Mesenchymal stem cell (in vitro differentiated cells and primary cell): Measurements from ENCODE around the gene MACROD2.

Experiments used
- DNase-seq: peaks from one replicate; pipeline ENCODE4 v3.0.0-alpha.2; 2013
- H2AFZ ChIP-seq: one replicate; pipeline ENCODE4 v1.6.1; 2013; ENCODE audit warnings: low read depth, mild to moderate bottlenecking, control low read depth, inconsistent platforms, low read length, moderate library complexity
- H2AK5ac ChIP-seq: 2 replicates; pipeline ENCODE4 v1.6.1; 2013; ENCODE audit warnings: low read length, moderate library complexity, mild to moderate bottlenecking, inconsistent platforms; ENCODE audit not compliant: severe bottlenecking
- H2BK120ac ChIP-seq: one replicate; pipeline ENCODE4 v1.6.1; 2013; ENCODE audit warnings: low read depth, mild to moderate bottlenecking, inconsistent platforms, low read length, moderate library complexity
- H2BK12ac ChIP-seq, 2 experiments: one replicate each; pipeline ENCODE4 v1.6.1; 2013; ENCODE audit warnings: inconsistent platforms in 2 of 2, low read length in 2 of 2, mild to moderate bottlenecking in 2 of 2, moderate library complexity in 2 of 2, control low read depth in 1 of 2
- H2BK15ac ChIP-seq: one replicate; pipeline ENCODE4 v1.6.1; 2013; ENCODE audit warnings: mild to moderate bottlenecking, low read depth, inconsistent platforms; ENCODE audit not compliant: poor library complexity, severe bottlenecking
- H2BK5ac ChIP-seq: 2 replicates; pipeline ENCODE4 v1.6.1; 2013; ENCODE audit warnings: low read depth, mild to moderate bottlenecking, low read length, control low read depth, inconsistent platforms; ENCODE audit not compliant: poor library complexity, severe bottlenecking
- H3K14ac ChIP-seq, 2 experiments: one replicate each; pipeline ENCODE4 v1.6.1; 2013; ENCODE audit warnings: inconsistent platforms in 2 of 2, low read length in 2 of 2, control low read depth in 1 of 2, mild to moderate bottlenecking in 1 of 2, moderate library complexity in 1 of 2
- H3K18ac ChIP-seq, 2 experiments: one replicate each; pipeline ENCODE4 v1.6.1; 2013; ENCODE audit warnings: inconsistent platforms in 2 of 2, low read length in 2 of 2, control low read depth in 1 of 2, low read depth in 1 of 2, mild to moderate bottlenecking in 1 of 2
- H3K23ac ChIP-seq, 2 experiments: one replicate each; pipeline ENCODE4 v1.6.1; 2013; ENCODE audit warnings: inconsistent platforms in 2 of 2, low read length in 2 of 2, mild to moderate bottlenecking in 2 of 2, moderate library complexity in 2 of 2, control low read depth in 1 of 2
- H3K27ac ChIP-seq: 2 replicates; pipeline ENCODE4 v1.5.1; 2013; ENCODE audit warnings: mild to moderate bottlenecking, moderate library complexity, low read length, control low read depth, inconsistent platforms; ENCODE audit not compliant: poor library complexity, severe bottlenecking
- H3K27me3 ChIP-seq, 2 experiments: 2 replicates each; pipeline versions ENCODE4 v1.6.1 to v1.7.0; 2013; ENCODE audit warnings: low read length in 2 of 2, mild to moderate bottlenecking in 2 of 2, moderate library complexity in 2 of 2, control low read depth in 1 of 2, inconsistent platforms in 1 of 2; ENCODE audit not compliant: control insufficient read depth in 1 of 2, insufficient read depth in 1 of 2
- H3K36me3 ChIP-seq, 2 experiments: 2 replicates each; pipeline versions ENCODE4 v1.6.1 to v1.7.0; 2013; ENCODE audit warnings: low read length in 2 of 2, control low read depth in 1 of 2, inconsistent platforms in 1 of 2, low read depth in 1 of 2, mild to moderate bottlenecking in 1 of 2; ENCODE audit not compliant: insufficient read depth in 2 of 2, control insufficient read depth in 1 of 2
- H3K4ac ChIP-seq, 2 experiments: one replicate each; pipeline ENCODE4 v1.6.1; 2013; ENCODE audit warnings: inconsistent platforms in 2 of 2, low read length in 2 of 2, mild to moderate bottlenecking in 2 of 2, moderate library complexity in 2 of 2, control low read depth in 1 of 2, low read depth in 1 of 2
- H3K4me1 ChIP-seq: 2 replicates; pipeline ENCODE4 v1.6.1; 2013; ENCODE audit warnings: low read depth, low read length, control low read depth; ENCODE audit not compliant: control insufficient read depth, insufficient read depth
- H3K4me2 ChIP-seq: 2 replicates; pipeline ENCODE4 v1.6.1; 2013; ENCODE audit warnings: low read length, mild to moderate bottlenecking, inconsistent platforms; ENCODE audit not compliant: poor library complexity, severe bottlenecking
- H3K4me3 ChIP-seq, 2 experiments: 2 replicates each; pipeline versions ENCODE4 v1.5.1 to v1.7.0; 2013; ENCODE audit warnings: low read length in 2 of 2, mild to moderate bottlenecking in 2 of 2, control low read depth in 1 of 2, low read depth in 1 of 2; ENCODE audit not compliant: insufficient read depth in 1 of 2
- H3K79me1 ChIP-seq: replicated peaks from 2 replicates; pipeline ENCODE4 v1.6.1; 2013; ENCODE audit warnings: mild to moderate bottlenecking, control low read depth, low read length, inconsistent platforms; ENCODE audit not compliant: poor library complexity, severe bottlenecking
- H3K9ac ChIP-seq: 2 replicates; pipeline ENCODE4 v1.7.0; 2013; ENCODE audit warnings: mild to moderate bottlenecking, low read length, moderate library complexity
- H3K9me3 ChIP-seq: 2 replicates; pipeline ENCODE4 v1.7.0; 2013; ENCODE audit warnings: mild to moderate bottlenecking, low read length; ENCODE audit not compliant: control insufficient read depth
- H4K8ac ChIP-seq: one replicate; pipeline ENCODE4 v1.6.1; 2013; ENCODE audit warnings: inconsistent platforms, mild to moderate bottlenecking, low read length, moderate library complexity
- H4K91ac ChIP-seq: one replicate; pipeline ENCODE4 v1.6.1; 2013; ENCODE audit warnings: mild to moderate bottlenecking, low read length, inconsistent platforms
- WGBS: methylation state at CpG from one replicate; pipeline ENCODE4 v1.1.7; 2013; ENCODE audit warnings: mixed read lengths; 5-methylcytosine and 5-hydroxymethylcytosine counted together

Gene MACROD2

GRCh38 chr20:14203657-14204056 lies 208.3 kb downstream of the MACROD2 start:
- no peak overlapping the region for H2BK12ac ChIP-seq
- peaks cover 3% of the 10 kb centered on the region for H3K9me3 ChIP-seq
- no peak overlapping the region for H3K18ac ChIP-seq
- H3K23ac ChIP-seq, result no peak overlapping the region
- H3K4me2 ChIP-seq, result no peak overlapping the region
- no peaks in the 10 kb centered on the region for H3K27me3 ChIP-seq
- no peak overlapping the region for H3K4ac ChIP-seq
- H3K36me3 ChIP-seq, result no peaks in the 10 kb centered on the region
- 94% methylated on average over 2 of the region's 2 CpGs for WGBS
- H3K79me1 ChIP-seq, result no peaks in the 10 kb centered on the region
- H4K91ac ChIP-seq, result no peak overlapping the region
- no peak overlapping the region for H3K4me3 ChIP-seq
- H2BK15ac ChIP-seq, result no peak overlapping the region
- H2AK5ac ChIP-seq, result no peak overlapping the region
- no peak overlapping the region for H2BK120ac ChIP-seq
- H4K8ac ChIP-seq, result no peak overlapping the region
- no peak overlapping the region for H3K27ac ChIP-seq
- no peak overlapping the region for H3K9ac ChIP-seq
- no peaks in the 10 kb centered on the region for H3K4me1 ChIP-seq
- H2AFZ ChIP-seq, result no peak overlapping the region
- no peak for DNase-seq
- no peak overlapping the region for H2BK5ac ChIP-seq
- H3K14ac ChIP-seq, result no peak overlapping the region

GRCh38 chr20:14207591-14207990 lies 212.3 kb downstream of the MACROD2 start:
- Histone ChIP-seq H2BK120ac (no peak overlapping the region), H3K27ac (no peak overlapping the region), H3K4me2 (no peak overlapping the region), H3K36me3 (no peaks in the 10 kb centered on the region), H3K23ac (no peak overlapping the region), H2BK12ac (no peak overlapping the region), H3K4me1 (no peaks in the 10 kb centered on the region), H3K18ac (no peak overlapping the region), H3K27me3 (no peaks in the 10 kb centered on the region), H3K4me3 (no peak overlapping the region), H2BK5ac (no peak overlapping the region), H2AK5ac (no peak overlapping the region), H2BK15ac (no peak overlapping the region), H2AFZ (no peak overlapping the region), H3K9me3 (peaks cover 3% of the 10 kb centered on the region), H4K8ac (no peak overlapping the region), H3K9ac (no peak overlapping the region), H3K4ac (no peak overlapping the region), H3K79me1 (no peaks in the 10 kb centered on the region), H3K14ac (no peak overlapping the region), H4K91ac (no peak overlapping the region)
- 35% methylated on average over 2 of the region's 4 CpGs for WGBS
- DNase-seq, result no peak

GRCh38 chr20:14208956-14209355 lies 213.6 kb downstream of the MACROD2 start:
- H3K4me3 ChIP-seq, result no peak overlapping the region
- no peak overlapping the region for H3K18ac ChIP-seq
- no peak overlapping the region for H2AK5ac ChIP-seq
- no peak overlapping the region for H4K91ac ChIP-seq
- H2BK5ac ChIP-seq, result no peak overlapping the region
- no peak overlapping the region for H2BK12ac ChIP-seq
- no peaks in the 10 kb centered on the region for H3K27me3 ChIP-seq
- H3K36me3 ChIP-seq, result no peaks in the 10 kb centered on the region
- H2BK15ac ChIP-seq, result no peak overlapping the region
- 96% methylated on average over 1 of the region's 1 CpG for WGBS
- no peak overlapping the region for H3K23ac ChIP-seq
- H3K14ac ChIP-seq, result no peak overlapping the region
- H3K9ac ChIP-seq, result no peak overlapping the region
- H3K4ac ChIP-seq, result no peak overlapping the region
- H4K8ac ChIP-seq, result no peak overlapping the region
- DNase-seq, result no peak
- H3K27ac ChIP-seq, result no peak overlapping the region
- H2BK120ac ChIP-seq, result no peak overlapping the region
- H3K79me1 ChIP-seq, result no peaks in the 10 kb centered on the region
- no peaks in the 10 kb centered on the region for H3K9me3 ChIP-seq
- no peak overlapping the region for H2AFZ ChIP-seq
- H3K4me2 ChIP-seq, result no peak overlapping the region
- no peaks in the 10 kb centered on the region for H3K4me1 ChIP-seq

GRCh38 chr20:14210146-14210545 lies 214.8 kb downstream of the MACROD2 start:
- WGBS, result 67% methylated on average over 1 of the region's 1 CpG
- no peak overlapping the region for H3K4me3 ChIP-seq

More at GRCh38 chr20:14210146-14210545, 214.8 kb downstream of the MACROD2 start:
- no peak overlapping the region for H4K91ac ChIP-seq
- H3K23ac ChIP-seq, result no peak overlapping the region
- no peak overlapping the region for H2BK120ac ChIP-seq
- no peak overlapping the region for H3K18ac ChIP-seq
- DNase-seq, result no peak
- H2BK5ac ChIP-seq, result no peak overlapping the region
- no peak overlapping the region for H2BK15ac ChIP-seq
- no peaks in the 10 kb centered on the region for H3K9me3 ChIP-seq
- H3K14ac ChIP-seq, result no peak overlapping the region
- H3K4me2 ChIP-seq, result no peak overlapping the region
- H4K8ac ChIP-seq, result no peak overlapping the region
- no peaks in the 10 kb centered on the region for H3K36me3 ChIP-seq
- no peak overlapping the region for H3K9ac ChIP-seq
- no peak overlapping the region for H2AFZ ChIP-seq
- H3K79me1 ChIP-seq, result no peaks in the 10 kb centered on the region
- no peaks in the 10 kb centered on the region for H3K27me3 ChIP-seq
- no peak overlapping the region for H2BK12ac ChIP-seq
- H3K27ac ChIP-seq, result no peak overlapping the region
- no peaks in the 10 kb centered on the region for H3K4me1 ChIP-seq
- H2AK5ac ChIP-seq, result no peak overlapping the region
- no peak overlapping the region for H3K4ac ChIP-seq
